Measurements from ENCODE around the gene ITPRIPL2.
A peak's percentile ranks its signal among the peaks of the same experiment; 100 is the strongest.

ITPRIPL2 gene

GRCh38 chr16:19113577-19114358 is at the start of gene ITPRIPL2:
TSS of gene ITPRIPL2 (plus strand) at chr16:19113964. CDS start at chr16:19114462, 498 bp downstream.
- no peak for DNase-seq

GRCh38 chr16:19066988-19067348 is 46.8 kb upstream of the ITPRIPL2 start:
- no peak for DNase-seq

GRCh38 chr16:19067349-19068236 is 46.2 kb upstream of the ITPRIPL2 start, which contains the start of gene COQ7:
TSS of gene COQ7 (plus strand) at chr16:19067614. CDS start at chr16:19067665, 51 bp downstream.
- DNase-seq = peak; percentile 99

- DNase-seq = no peak
Measured at GRCh38 chr16:19068237-19068815, 45.4 kb upstream of the ITPRIPL2 start.

- DNase-seq = peak; percentile 57
Measured at GRCh38 chr16:19071811-19072777, 41.7 kb upstream of the ITPRIPL2 start.

- peak; percentile 61 for DNase-seq
Measured at GRCh38 chr16:19073344-19073743, 40.4 kb upstream of the ITPRIPL2 start.

- no peak for DNase-seq
Measured at GRCh38 chr16:19073863-19074262, 39.9 kb upstream of the ITPRIPL2 start.

GRCh38 chr16:19075511-19075910 is 38.3 kb upstream of the ITPRIPL2 start:
- no peak for DNase-seq

- DNase-seq = no peak
Measured at GRCh38 chr16:19077879-19078278, 35.9 kb upstream of the ITPRIPL2 start.

GRCh38 chr16:19083670-19084069 is 30.1 kb upstream of the ITPRIPL2 start:
- no peak for DNase-seq

- DNase-seq = no peak
Measured at GRCh38 chr16:19084139-19084538, 29.6 kb upstream of the ITPRIPL2 start.

- DNase-seq = no peak
Measured at GRCh38 chr16:19084879-19085278, 28.9 kb upstream of the ITPRIPL2 start.

- DNase-seq = peak; percentile 65
Measured at GRCh38 chr16:19085679-19086200, 28.0 kb upstream of the ITPRIPL2 start.

- peak; percentile 91 for DNase-seq
Measured at GRCh38 chr16:19086322-19087199, 27.2 kb upstream of the ITPRIPL2 start.

- no peak for DNase-seq
Measured at GRCh38 chr16:19088341-19088916, 25.3 kb upstream of the ITPRIPL2 start.

- no peak for DNase-seq
Measured at GRCh38 chr16:19089410-19089955, 24.3 kb upstream of the ITPRIPL2 start.

- no peak for DNase-seq
Measured at GRCh38 chr16:19090916-19091315, 22.8 kb upstream of the ITPRIPL2 start.

- DNase-seq = no peak
Measured at GRCh38 chr16:19092653-19093410, 20.9 kb upstream of the ITPRIPL2 start.

Data from MV-4-11 (cell line).